NCI-H1105 (cell line): ENCODE data around the gene DTNA.

Experiments
- DNase-seq: peaks from one replicate; lab custom pipeline; 2025; lab: John Stamatoyannopoulos, UW

Gene DTNA

DNA sequence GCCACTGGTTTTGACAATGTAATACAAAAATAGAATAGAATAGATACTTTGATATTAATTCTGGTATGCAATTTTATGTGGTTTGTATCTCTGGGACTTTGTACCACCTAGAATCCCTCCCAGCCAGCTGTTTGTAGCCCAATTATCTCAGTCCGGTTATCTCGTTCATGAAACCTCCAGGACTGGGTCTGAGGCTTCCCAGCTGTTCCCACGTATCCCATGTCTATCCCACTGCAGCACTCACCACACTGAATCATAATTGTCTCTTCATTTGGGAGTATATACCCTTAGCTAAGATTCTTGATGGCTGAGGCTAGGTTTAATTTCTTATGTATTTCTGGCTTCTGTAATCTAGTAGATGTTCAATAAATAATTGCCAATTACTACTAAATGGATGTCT lies 226.7 kb downstream of the DTNA start:
- DNase-seq, result no peak

DNA sequence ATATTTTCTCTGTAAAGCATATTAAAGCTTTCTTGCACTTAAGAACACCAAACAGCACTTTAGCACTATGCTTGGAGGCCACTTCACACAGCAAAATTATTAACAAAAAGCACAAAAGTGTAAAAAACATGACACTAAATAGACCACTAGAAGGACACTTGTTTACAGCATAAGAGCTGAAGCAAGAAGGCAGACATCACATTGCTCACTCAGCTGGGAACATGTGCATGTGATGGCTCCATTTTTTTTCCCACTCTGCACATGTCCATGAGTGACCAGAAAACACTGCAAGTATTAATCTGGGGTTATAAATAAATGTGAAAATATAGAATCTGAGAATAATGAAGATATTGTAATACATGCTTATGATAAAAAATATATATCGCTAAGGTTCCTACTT lies 228.0 kb downstream of the DTNA start:
- DNase-seq, result no peak
